ENCODE measurements around the gene MRPS22. TPM values are rescaled to one million over a fixed set of nuclear protein-coding genes. Genes with fewer than 3 reads are reported as not detected.

MRPS22 gene
- total RNA-seq, 1 donor from 2014 or later: 45.3 TPM

- peaks cover 48% of the 10 kb centered on the region for H3K27me3 Mint-ChIP-seq (ENCODE audit: low read depth)
These were observed 26.0 kb upstream of the MRPS22 start for GRCh38 chr3:139317660-139318430.

GRCh38 chr3:139318431-139318816 is 25.4 kb upstream of the MRPS22 start:
- H3K36me3 Mint-ChIP-seq (ENCODE audit: low read depth): no peaks in the 10 kb centered on the region
- H3K4me1 Mint-ChIP-seq: no peaks in the 10 kb centered on the region
- no peak for TF ChIP-seq CTCF (conservative IDR thresholded peaks at IDR 0.05)
- H3K27ac Mint-ChIP-seq (ENCODE audit: unreplicated experiment): no peak overlapping the region
- no peak for DNase-seq (ENCODE audit: low read depth, low spot score)
- H3K27me3 Mint-ChIP-seq (ENCODE audit: low read depth): peaks cover 49% of the 10 kb centered on the region
- H3K4me3 Mint-ChIP-seq: no peak overlapping the region
- H3K9me3 Mint-ChIP-seq: no peaks in the 10 kb centered on the region

More at GRCh38 chr3:139317660-139318430, 26.0 kb upstream of the MRPS22 start:
- H3K27ac Mint-ChIP-seq (ENCODE audit: unreplicated experiment): no peak overlapping the region
- H3K4me1 Mint-ChIP-seq: no peaks in the 10 kb centered on the region
- H3K36me3 Mint-ChIP-seq (ENCODE audit: low read depth): no peaks in the 10 kb centered on the region
- no peaks in the 10 kb centered on the region for H3K9me3 Mint-ChIP-seq
- DNase-seq (ENCODE audit: low read depth, low spot score): no peak
- TF ChIP-seq CTCF (conservative IDR thresholded peaks at IDR 0.05): no peak
- no peak overlapping the region for H3K4me3 Mint-ChIP-seq

DNA sequence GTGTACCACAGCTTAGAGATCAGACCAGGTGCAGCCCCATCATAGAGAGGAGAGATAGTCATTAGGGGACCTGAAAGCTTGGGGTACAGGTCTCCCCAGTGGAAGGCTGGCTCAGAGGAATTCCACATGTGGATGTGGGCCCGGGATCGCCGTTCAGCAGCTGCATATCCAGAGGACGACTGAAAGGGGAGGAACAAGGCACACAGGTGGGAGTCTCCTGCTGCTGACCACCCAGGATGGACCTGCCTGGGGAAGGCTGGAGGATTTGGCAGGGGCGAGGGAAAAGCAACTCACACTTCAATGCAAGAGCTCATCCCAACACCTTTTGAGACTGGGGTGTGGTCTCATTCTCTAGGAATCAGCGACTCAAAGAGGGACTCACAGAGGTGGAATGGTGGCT is 25.0 kb upstream of the MRPS22 start:
- Mint-ChIP-seq H3K4me1 (no peaks in the 10 kb centered on the region), H3K4me3 (no peak overlapping the region), H3K27ac (ENCODE audit: unreplicated experiment) (no peak overlapping the region), H3K9me3 (no peaks in the 10 kb centered on the region), H3K27me3 (ENCODE audit: low read depth) (peaks cover 48% of the 10 kb centered on the region), H3K36me3 (ENCODE audit: low read depth) (no peaks in the 10 kb centered on the region)
- no peak for DNase-seq (ENCODE audit: low read depth, low spot score)
- TF ChIP-seq CTCF (conservative IDR thresholded peaks at IDR 0.05): no peak

- Mint-ChIP-seq H3K27me3 (ENCODE audit: low read depth) (peaks cover 46% of the 10 kb centered on the region), H3K9me3 (no peaks in the 10 kb centered on the region), H3K36me3 (ENCODE audit: low read depth) (no peaks in the 10 kb centered on the region), H3K4me1 (no peaks in the 10 kb centered on the region), H3K4me3 (no peak overlapping the region), H3K27ac (ENCODE audit: unreplicated experiment) (no peak overlapping the region)
- peak; percentile 22 for DNase-seq (ENCODE audit: low read depth, low spot score)
- TF ChIP-seq CTCF (conservative IDR thresholded peaks at IDR 0.05): peak; percentile 43
These were observed 24.1 kb upstream of the MRPS22 start for GRCh38 chr3:139319428-139320402.

DNA sequence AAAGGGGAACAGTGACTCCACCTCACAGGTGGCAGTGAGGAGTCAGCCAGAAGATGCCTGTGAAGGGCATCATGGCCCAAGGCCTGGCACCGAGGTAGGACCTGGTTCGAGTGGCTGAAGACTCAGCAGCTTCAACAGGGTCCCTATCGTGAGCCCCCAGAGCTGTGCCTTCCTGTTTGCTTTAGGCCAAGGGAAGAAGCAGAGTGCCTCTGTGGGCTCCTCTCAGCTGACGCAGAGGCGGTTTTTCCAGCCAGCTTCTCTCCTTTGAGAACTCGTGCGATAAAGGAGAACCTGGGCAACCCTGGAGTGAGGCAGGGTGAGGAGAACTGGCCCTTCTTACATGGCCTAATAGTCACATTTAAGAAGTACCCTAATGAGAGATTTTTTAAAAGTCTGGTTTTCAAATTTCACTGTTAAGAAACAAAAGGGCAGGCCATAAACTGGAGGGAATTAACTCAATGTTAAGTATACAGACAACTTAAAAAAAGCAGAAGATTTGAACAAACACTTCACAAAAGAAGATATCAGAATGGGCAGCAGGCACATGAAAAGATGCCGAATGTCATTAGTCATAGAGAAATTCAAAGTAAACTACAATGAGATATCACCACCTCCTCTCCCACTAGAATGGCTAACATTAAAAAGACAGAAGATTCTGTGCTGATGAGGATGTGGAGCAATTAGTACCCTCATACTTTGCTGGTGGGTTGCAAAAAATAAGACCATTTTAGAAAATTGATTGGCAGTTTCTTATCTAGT is 23.1 kb upstream of the MRPS22 start:
- H3K27ac Mint-ChIP-seq (ENCODE audit: unreplicated experiment): no peak overlapping the region
- H3K4me3 Mint-ChIP-seq: no peak overlapping the region
- no peaks in the 10 kb centered on the region for H3K9me3 Mint-ChIP-seq
- H3K4me1 Mint-ChIP-seq: no peaks in the 10 kb centered on the region
- no peaks in the 10 kb centered on the region for H3K36me3 Mint-ChIP-seq (ENCODE audit: low read depth)
- no peak for TF ChIP-seq CTCF (conservative IDR thresholded peaks at IDR 0.05)
- peaks cover 44% of the 10 kb centered on the region for H3K27me3 Mint-ChIP-seq (ENCODE audit: low read depth)
- no peak for DNase-seq (ENCODE audit: low read depth, low spot score)
